GM12878 (cell line): ENCODE measurements around the gene DNAJC15. TPM values are rescaled to one million over a fixed set of nuclear protein-coding genes. Genes with fewer than 3 reads are reported as not detected.

ENCODE experiments used
- ATAC-seq: fragments of 200-7000 bp; cut with Tn5 transposase; 3 replicates; pipeline ENCODE4 v1.9.1; 2020; ENCODE audit warnings: mild to moderate bottlenecking, moderate library complexity
- BruUV-seq: library from RNA; stranded (reverse); fragments of 400-500 nt; replicated peaks from 2 replicates; lab custom pipeline; 2021; lab: Mats Ljungman, UMichigan
- CTCF ChIA-PET: fragments of 300-600 bp; sonication (Branson Sonifier 250); formaldehyde crosslinking; extraction: SDS; loops from one replicate; lab custom pipeline; 2021; ENCODE audit warnings: inconsistent platforms; lab: Yijun Ruan, JAX
- POLR2A ChIA-PET: fragments of 350-600 bp; formaldehyde crosslinking; extraction: SDS; loops from one replicate; lab custom pipeline; 2021; ENCODE audit warnings: inconsistent platforms; lab: Charles Lee
- RAD21 ChIA-PET: fragments of 300-600 bp; sonication (Branson Sonifier 250); formaldehyde crosslinking; loops from one replicate; lab custom pipeline; 2023; ENCODE audit warnings: antibody characterized with exemption; ENCODE audit not compliant: unreplicated experiment; lab: Charles Lee
- SMC1A ChIA-PET: fragments of 300-600 bp; sonication (Branson Sonifier 250); formaldehyde crosslinking; loops from one replicate; lab custom pipeline; 2023; ENCODE audit not compliant: unreplicated experiment, uncharacterized antibody; lab: Charles Lee
- DNase-seq: peaks from one replicate; pipeline ENCODE4 v3.0.0-alpha.2; 2011; ENCODE audit warnings: low read depth, low spot score
- FAIRE-seq: peaks from 3 replicates; lab custom pipeline; 2011; peaks lifted over from hg19 to GRCh38; lab: Jason Lieb, UNC
- H2AFZ ChIP-seq: 2 replicates; pipeline ENCODE4 v1.6.0; 2011; ENCODE audit warnings: low read depth, low read length, control low read depth; ENCODE audit not compliant: control insufficient read depth
- H3K27ac ChIP-seq: 2 replicates; pipeline ENCODE4 v1.5.1; 2011; ENCODE audit warnings: control low read depth; ENCODE audit not compliant: control insufficient read depth, insufficient read depth
- H3K27me3 ChIP-seq, 2 experiments: replicated peaks in 1 of 2; 2 replicates each; pipeline versions ENCODE4 v1.6.0 to v1.6.1; 2011; ENCODE audit warnings: low read length in 1 of 2; ENCODE audit not compliant: control insufficient read depth in 2 of 2, insufficient read depth in 2 of 2
- H3K36me3 ChIP-seq, 2 experiments: 2 replicates each; pipeline ENCODE4 v1.5.1; 2011; ENCODE audit warnings: low read length in 1 of 2; ENCODE audit not compliant: control insufficient read depth in 2 of 2, insufficient read depth in 2 of 2
- H3K4me1 ChIP-seq: 2 replicates; pipeline ENCODE4 v1.6.1; 2011; ENCODE audit warnings: mild to moderate bottlenecking, low read length, moderate library complexity, mixed read lengths; ENCODE audit not compliant: control insufficient read depth, insufficient read depth
- H3K4me2 ChIP-seq: 2 replicates; pipeline ENCODE4 v1.6.0; 2011; ENCODE audit warnings: control low read depth; ENCODE audit not compliant: control insufficient read depth, insufficient read depth
- H3K4me3 ChIP-seq: fragments of 200-600 bp; sonication (generic); 2 replicates; pipeline ENCODE4 v1.5.1; 2016
- H3K79me2 ChIP-seq: 2 replicates; pipeline ENCODE4 v1.6.0; 2011; ENCODE audit warnings: low read length; ENCODE audit not compliant: control insufficient read depth, insufficient read depth
- H3K9ac ChIP-seq: 2 replicates; pipeline ENCODE4 v1.8.0; 2011; ENCODE audit warnings: low read length, control low read depth, mixed read lengths; ENCODE audit not compliant: control insufficient read depth, insufficient read depth
- H3K9me3 ChIP-seq: replicated peaks from 3 replicates; pipeline ENCODE4 v1.5.1; 2011; ENCODE audit warnings: mild to moderate bottlenecking, low read length; ENCODE audit not compliant: control insufficient read depth, insufficient read depth
- H4K20me1 ChIP-seq: 2 replicates; pipeline ENCODE4 v1.6.0; 2011; ENCODE audit not compliant: control insufficient read depth, insufficient read depth
- BRCA1 ChIP-seq: IDR thresholded peaks from 2 replicates; pipeline ENCODE4 v1.6.1; 2011; ENCODE audit warnings: low read depth, low read length, improper control_type of control experiment
- E2F8 ChIP-seq: fragments of 450-650 bp; IDR thresholded peaks from 2 replicates; pipeline ENCODE4 v1.6.1; 2018; ENCODE audit warnings: mild to moderate bottlenecking, low read depth, moderate library complexity; ENCODE audit not compliant: partially characterized antibody
- EP300 ChIP-seq, 2 experiments: fragments of 150-350 bp in 1 of 2; IDR thresholded peaks; 2 replicates each; pipeline ENCODE4 v1.6.1; 2011 to 2012; ENCODE audit warnings: low read depth in 2 of 2, low read length in 2 of 2, borderline replicate concordance in 1 of 2, improper control_type of control experiment in 1 of 2, inconsistent platforms in 1 of 2; ENCODE audit not compliant: control insufficient read depth in 1 of 2
- ESRRA ChIP-seq: IDR thresholded peaks from 2 replicates; pipeline ENCODE4 v1.6.1; 2012; ENCODE audit warnings: mild to moderate bottlenecking, low read length, improper control_type of control experiment
- MYB ChIP-seq: fragments of 150-350 bp; IDR thresholded peaks from 2 replicates; pipeline ENCODE4 v1.6.1; 2014; ENCODE audit warnings: mild to moderate bottlenecking, low read depth, low read length, borderline replicate concordance
- PBX3 ChIP-seq: IDR thresholded peaks from 2 replicates; pipeline ENCODE4 v1.6.1; 2011; ENCODE audit warnings: mild to moderate bottlenecking, low read depth, low read length, moderate library complexity; ENCODE audit not compliant: insufficient replicate concordance
- PML ChIP-seq: IDR thresholded peaks from 2 replicates; pipeline ENCODE4 v1.6.1; 2012; ENCODE audit warnings: low read length, inconsistent platforms
- RB1 ChIP-seq: fragments of 450-650 bp; formaldehyde crosslinking; IDR thresholded peaks from 2 replicates; pipeline ENCODE4 v1.6.1; 2017; ENCODE audit warnings: mild to moderate bottlenecking, borderline replicate concordance
- SMC3 ChIP-seq: IDR thresholded peaks from 2 replicates; pipeline ENCODE4 v1.6.1; 2011; ENCODE audit warnings: low read length, improper control_type of control experiment, borderline replicate concordance
- TAF1 ChIP-seq: IDR thresholded peaks from 2 replicates; pipeline ENCODE4 v1.6.1; 2011; ENCODE audit warnings: mild to moderate bottlenecking, low read depth, low read length, borderline replicate concordance
- ZNF24 ChIP-seq: fragments of 450-650 bp; IDR thresholded peaks from 2 replicates; pipeline ENCODE4 v1.6.1; 2017; ENCODE audit warnings: antibody characterized with exemption, mild to moderate bottlenecking
- WGBS: methylation state at CpG from one replicate; pipeline ENCODE4 v1.1.6; 2016; ENCODE audit warnings: low lambda C conversion rate; ENCODE audit not compliant: insufficient replicate concordance, insufficient coverage; ENCODE audit errors: missing lambda C conversion rate; 5-methylcytosine and 5-hydroxymethylcytosine counted together
- in situ Hi-C: fragments of 300-500 bp; cut with MboI; formaldehyde crosslinking; loops from 9 replicates; pipeline ENCODE4 v1.14.3; 2018; ENCODE audit warnings: mixed read lengths
- intact Hi-C: fragments of 100-400 bp; cut with micrococcal nuclease; formaldehyde crosslinking; loops from one replicate; pipeline ENCODE4 v1.14.2; 2022; ENCODE audit not compliant: unreplicated experiment
- polyA plus RNA-seq, 11 experiments: library from polyadenylated mRNA; depleted of rRNA in 4 of 11; unstranded in 6 of 11; stranded (reverse) in 5 of 11; fragments of >200 nt; fragmentation: Nextera tagmentation in 4 of 11; fragmentation: Illumina TruSeq in 1 of 11; extraction: Ambion mirVana in 4 of 11; extraction: Trizol in 1 of 11; gene quantifications; 1 replicate in 1 of 11; 2 replicates in 10 of 11; pipeline versions ENCODE4 v1.2.1 to v1.2.3, GENCODE V29; 2011 to 2016; ENCODE audit warnings: inconsistent platforms in 2 of 11, missing spikeins in 2 of 11, low read depth in 1 of 11
- total RNA-seq, 4 experiments: library from RNA; depleted of rRNA in 3 of 4; stranded (reverse); fragments of >200 nt in 3 of 4; fragmentation: Illumina TruSeq in 1 of 4; extraction: Trizol in 1 of 4; gene quantifications; 2 replicates each; pipeline versions ENCODE4 v1.2.1 to v1.2.3, GENCODE V29; 2013 to 2021
- TF ChIP-seq, protein P1 (sequence below): IDR thresholded peaks from 2 replicates; pipeline ENCODE4 v1.6.1; 2012; ENCODE audit warnings: low read depth, low read length, improper control_type of control experiment
- TF ChIP-seq, protein P2 (sequence below): IDR thresholded peaks from 2 replicates; pipeline ENCODE4 v1.6.1; 2012; ENCODE audit warnings: low read depth, low read length, improper control_type of control experiment

DNAJC15 gene
- total and polyA plus RNA-seq, 10 of the 15 experiments (the other 5 are each of a cell fraction or from before 2014, with no cell fraction given) = 13.1 to 104 (median 54.4) TPM

DNA sequence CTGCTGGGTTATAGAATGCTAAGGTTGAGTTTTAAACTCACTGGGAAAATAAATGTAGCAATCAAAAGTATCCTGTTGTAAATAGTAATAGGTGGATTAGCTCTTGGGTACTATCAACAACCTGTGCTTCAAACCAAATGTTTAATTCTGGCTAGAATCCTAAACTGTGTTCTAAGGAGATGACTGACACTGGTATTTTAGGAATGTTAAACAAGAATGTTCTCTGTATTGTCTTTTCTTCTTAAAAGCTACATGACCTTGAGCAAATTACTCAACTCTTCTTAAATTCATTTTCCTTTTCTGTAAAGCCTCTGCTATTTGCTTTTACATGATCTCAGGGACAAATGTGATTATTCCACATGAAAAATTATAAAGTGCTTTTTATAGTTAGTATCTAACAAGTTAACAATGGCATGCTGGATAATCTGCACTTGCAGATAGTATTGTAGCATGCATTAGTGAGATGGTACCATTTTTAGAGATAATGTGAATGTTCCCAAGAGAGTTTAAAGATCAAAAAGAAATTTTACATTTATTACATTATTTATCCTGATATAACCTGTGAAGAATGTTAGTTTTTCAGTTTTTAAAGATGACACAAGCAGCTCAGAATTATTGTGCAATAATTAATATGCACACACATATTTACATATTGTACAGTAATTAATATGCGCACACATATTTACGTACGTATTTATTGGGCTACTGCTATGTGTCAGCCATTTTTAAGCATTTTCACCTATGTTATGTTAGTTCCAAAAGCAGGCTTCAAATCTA, 17.7 kb upstream of the DNAJC15 start (continued):
- no peak for TF ChIP-seq E2F8
- no peak for TF ChIP-seq PML

DNA sequence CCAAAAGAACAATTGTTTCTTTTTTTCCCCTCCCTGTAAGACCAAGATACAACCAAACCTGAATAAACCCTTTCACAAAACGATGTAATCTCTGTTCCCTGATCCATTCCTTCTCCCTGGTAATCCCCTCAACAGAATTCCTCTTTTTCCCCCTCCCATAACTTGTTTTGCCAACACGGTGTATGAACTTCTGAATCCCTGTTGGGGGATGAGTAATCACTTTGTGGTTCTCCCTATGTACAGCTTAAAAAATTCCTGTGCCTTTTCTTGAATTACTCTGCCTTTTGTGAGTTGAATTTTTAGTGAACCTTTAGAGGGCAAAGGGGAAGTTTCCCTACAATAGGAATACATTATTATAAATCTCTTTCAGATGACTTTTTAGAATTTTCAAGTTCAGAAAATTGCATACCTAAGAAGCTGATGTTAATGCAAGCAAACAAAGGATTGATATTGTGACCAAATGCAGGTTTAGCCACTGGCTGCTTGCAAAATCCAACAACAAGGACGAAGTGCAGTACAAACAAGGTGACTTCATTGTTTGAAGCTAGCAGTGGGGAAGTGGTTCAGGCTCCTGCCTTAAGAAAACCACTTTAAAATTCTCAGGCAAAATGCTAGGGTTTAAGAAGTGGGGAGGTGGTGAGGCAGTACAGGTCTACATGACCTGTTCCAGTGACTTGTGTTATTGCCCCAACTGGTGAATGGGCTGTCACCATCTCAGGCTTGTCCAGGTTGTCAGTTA, 16.3 kb upstream of the DNAJC15 start:
- Histone ChIP-seq H3K36me3 (no peaks in the 10 kb centered on the region), H4K20me1 (no peaks in the 10 kb centered on the region), H3K4me3 (no peak overlapping the region), H2AFZ (no peak overlapping the region), H3K9ac (no peak overlapping the region), H3K9me3 (no peaks in the 10 kb centered on the region), H3K79me2 (no peaks in the 10 kb centered on the region), H3K4me1 (no peaks in the 10 kb centered on the region), H3K4me2 (no peak overlapping the region), H3K27ac (no peak overlapping the region), H3K27me3 (0 out of 4 replicates have a peak, but pooled peaks cover 0 to 3% of the 10 kb centered on the region in 2 experiments)
- ChIA-PET POLR2A (interaction anchor here (0.7 to 1.3 kb wide), 2 partner anchors 16 to 17 kb away, joined by 3 to 5 read pairs; partner anchors contain the start of gene EPSTI1), RAD21 (no interaction called here), SMC1A (interaction anchor here (1.0 to 1.1 kb wide), 3 partner anchors 9 to 21 kb away, joined by 3 to 9 read pairs (median 3); no protein-coding TSS in a partner anchor), CTCF (interaction anchor here (0.9 kb wide), 1 partner anchor 78 kb away, joined by 3 read pairs; no protein-coding TSS in a partner anchor)
- BruUV-seq = no TSS peak
- intact Hi-C loops = no loop called here
- in situ Hi-C loops = no loop called here
- no peak for FAIRE-seq
- DNase-seq = no peak
- 11% methylated on average over 3 of the region's 3 CpGs for WGBS
- ATAC-seq = peak; percentile 28; the same call in 2 of the 3 replicates
- no peak for TF ChIP-seq ZNF24
- TF ChIP-seq, protein P1, sequence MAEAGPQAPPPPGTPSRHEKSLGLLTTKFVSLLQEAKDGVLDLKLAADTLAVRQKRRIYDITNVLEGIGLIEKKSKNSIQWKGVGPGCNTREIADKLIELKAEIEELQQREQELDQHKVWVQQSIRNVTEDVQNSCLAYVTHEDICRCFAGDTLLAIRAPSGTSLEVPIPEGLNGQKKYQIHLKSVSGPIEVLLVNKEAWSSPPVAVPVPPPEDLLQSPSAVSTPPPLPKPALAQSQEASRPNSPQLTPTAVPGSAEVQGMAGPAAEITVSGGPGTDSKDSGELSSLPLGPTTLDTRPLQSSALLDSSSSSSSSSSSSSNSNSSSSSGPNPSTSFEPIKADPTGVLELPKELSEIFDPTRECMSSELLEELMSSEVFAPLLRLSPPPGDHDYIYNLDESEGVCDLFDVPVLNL = no peak
- TF ChIP-seq ESRRA = no peak
- TF ChIP-seq MYB = no peak
- no peak for TF ChIP-seq SMC3
- TF ChIP-seq, protein P2, sequence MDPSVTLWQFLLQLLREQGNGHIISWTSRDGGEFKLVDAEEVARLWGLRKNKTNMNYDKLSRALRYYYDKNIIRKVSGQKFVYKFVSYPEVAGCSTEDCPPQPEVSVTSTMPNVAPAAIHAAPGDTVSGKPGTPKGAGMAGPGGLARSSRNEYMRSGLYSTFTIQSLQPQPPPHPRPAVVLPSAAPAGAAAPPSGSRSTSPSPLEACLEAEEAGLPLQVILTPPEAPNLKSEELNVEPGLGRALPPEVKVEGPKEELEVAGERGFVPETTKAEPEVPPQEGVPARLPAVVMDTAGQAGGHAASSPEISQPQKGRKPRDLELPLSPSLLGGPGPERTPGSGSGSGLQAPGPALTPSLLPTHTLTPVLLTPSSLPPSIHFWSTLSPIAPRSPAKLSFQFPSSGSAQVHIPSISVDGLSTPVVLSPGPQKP = no peak
- TF ChIP-seq EP300 (IDR thresholded peaks at IDR 0.05; ENCODE audit: borderline replicate concordance in 1 of 2, control insufficient read depth in 1 of 2, low read depth in 2 of 2, low read length in 2 of 2) = no peak
- TF ChIP-seq PBX3 = no peak
- TF ChIP-seq RB1 = no peak
- no peak for TF ChIP-seq TAF1
- no peak for TF ChIP-seq BRCA1
